Fibroblast of villous mesenchyme (primary cell): Measurements from ENCODE around the gene MFSD8. TPM values are rescaled to one million over a fixed set of nuclear protein-coding genes. Genes with fewer than 3 reads are reported as not detected.
"Not testable (repeated sequence)": the region's sequence is repeated elsewhere in the genome, so short reads cannot be mapped to it uniquely, and the experiment has no call there.

Experiments used
- DNase-seq: peaks from one replicate; pipeline ENCODE4 v3.0.0-alpha.2; 2010; ENCODE audit warnings: low read depth
- H3K4me3 ChIP-seq: 2 replicates; pipeline ENCODE4 v1.5.1; 2011; ENCODE audit warnings: low read depth, mild to moderate bottlenecking, low read length
- total RNA-seq: library from RNA; depleted of rRNA; stranded (reverse); fragments of >200 nt; gene quantifications from 2 replicates; pipeline ENCODE4 v1.2.3, GENCODE V29; 2012
- TF ChIP-seq, protein P1 (sequence below): IDR thresholded peaks from 2 replicates; pipeline ENCODE4 v1.5.1; 2012; ENCODE audit warnings: low read depth, mild to moderate bottlenecking, low read length; ENCODE audit not compliant: insufficient read depth

MFSD8 gene, protein sequence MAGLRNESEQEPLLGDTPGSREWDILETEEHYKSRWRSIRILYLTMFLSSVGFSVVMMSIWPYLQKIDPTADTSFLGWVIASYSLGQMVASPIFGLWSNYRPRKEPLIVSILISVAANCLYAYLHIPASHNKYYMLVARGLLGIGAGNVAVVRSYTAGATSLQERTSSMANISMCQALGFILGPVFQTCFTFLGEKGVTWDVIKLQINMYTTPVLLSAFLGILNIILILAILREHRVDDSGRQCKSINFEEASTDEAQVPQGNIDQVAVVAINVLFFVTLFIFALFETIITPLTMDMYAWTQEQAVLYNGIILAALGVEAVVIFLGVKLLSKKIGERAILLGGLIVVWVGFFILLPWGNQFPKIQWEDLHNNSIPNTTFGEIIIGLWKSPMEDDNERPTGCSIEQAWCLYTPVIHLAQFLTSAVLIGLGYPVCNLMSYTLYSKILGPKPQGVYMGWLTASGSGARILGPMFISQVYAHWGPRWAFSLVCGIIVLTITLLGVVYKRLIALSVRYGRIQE
- 21.6 and 28.1 TPM in 2 replicates for total RNA-seq

DNA sequence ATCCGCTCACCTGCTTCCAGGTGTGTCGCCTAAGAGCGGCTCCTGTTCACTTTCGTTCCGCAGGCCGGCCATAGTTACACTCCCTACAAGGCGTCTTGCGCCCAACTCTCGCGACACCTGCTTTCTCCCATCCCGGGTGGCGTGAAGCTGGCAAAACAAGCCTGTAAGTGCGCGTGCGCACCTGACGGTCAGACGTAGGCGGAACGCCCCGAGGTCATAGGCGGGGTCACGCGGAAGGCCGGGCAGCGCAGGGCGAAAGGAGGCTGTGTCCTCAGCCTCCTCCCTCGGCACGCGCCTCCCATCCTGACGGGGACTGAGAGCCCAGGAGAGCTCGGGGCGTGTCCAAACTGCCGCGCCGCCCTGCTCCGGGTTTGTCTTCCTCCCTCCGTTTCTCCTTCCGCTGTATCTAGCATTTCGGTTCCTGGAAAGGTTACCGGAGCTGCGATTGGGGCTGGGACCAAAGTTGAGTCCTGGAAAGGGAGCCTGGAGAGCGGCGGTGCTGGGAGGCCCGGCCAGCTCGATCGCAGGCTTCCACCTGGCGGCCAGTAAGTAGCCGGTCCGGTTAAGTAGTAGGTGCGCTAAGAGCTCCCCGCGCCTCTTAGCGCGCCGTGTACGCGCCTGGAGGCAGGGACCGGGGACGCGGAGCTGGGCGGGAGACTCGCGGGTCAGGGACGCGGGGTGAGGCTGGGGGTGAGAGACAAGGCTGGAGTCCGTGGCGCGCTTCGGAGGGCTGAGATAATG is at the start of gene MFSD8, which contains the start of gene ABHD18:
Gene MFSD8, minus strand, starts transcription at position 112 of the 741 bp plus-strand sequence. Its CDS starts 40 bp downstream, at position 72.
Gene ABHD18, plus strand, starts transcription at position 345 of the 741 bp plus-strand sequence. CDS start 17,550 bp downstream, outside the sequence.
- peak; percentile 100 for DNase-seq
- H3K4me3 ChIP-seq: peak within 1 kb of the TSS; percentile 98
- TF ChIP-seq, protein P1, sequence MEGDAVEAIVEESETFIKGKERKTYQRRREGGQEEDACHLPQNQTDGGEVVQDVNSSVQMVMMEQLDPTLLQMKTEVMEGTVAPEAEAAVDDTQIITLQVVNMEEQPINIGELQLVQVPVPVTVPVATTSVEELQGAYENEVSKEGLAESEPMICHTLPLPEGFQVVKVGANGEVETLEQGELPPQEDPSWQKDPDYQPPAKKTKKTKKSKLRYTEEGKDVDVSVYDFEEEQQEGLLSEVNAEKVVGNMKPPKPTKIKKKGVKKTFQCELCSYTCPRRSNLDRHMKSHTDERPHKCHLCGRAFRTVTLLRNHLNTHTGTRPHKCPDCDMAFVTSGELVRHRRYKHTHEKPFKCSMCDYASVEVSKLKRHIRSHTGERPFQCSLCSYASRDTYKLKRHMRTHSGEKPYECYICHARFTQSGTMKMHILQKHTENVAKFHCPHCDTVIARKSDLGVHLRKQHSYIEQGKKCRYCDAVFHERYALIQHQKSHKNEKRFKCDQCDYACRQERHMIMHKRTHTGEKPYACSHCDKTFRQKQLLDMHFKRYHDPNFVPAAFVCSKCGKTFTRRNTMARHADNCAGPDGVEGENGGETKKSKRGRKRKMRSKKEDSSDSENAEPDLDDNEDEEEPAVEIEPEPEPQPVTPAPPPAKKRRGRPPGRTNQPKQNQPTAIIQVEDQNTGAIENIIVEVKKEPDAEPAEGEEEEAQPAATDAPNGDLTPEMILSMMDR: peak; percentile 55

DNA sequence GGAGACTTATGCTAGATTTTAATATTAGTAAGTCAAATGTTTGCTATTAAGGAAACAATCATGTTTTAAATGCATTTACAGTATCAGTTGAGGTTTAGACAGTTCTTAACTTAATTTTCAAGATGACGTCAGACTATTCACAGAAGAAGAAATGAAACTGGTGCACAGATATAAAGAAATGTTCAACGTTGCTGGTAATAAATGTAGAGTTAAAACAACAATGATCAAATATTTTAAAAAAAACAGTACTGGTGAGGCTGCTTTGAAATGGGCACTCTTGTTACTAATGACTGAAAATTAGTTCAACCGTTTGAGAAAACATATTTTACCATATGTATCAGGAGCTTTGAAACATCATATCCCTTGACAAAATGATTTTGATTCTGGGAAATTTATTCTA is 44.5 kb upstream of the MFSD8 start:
- H3K4me3 ChIP-seq: no peak overlapping the region
- TF ChIP-seq, protein P1: no peak
- no peak for DNase-seq

DNA sequence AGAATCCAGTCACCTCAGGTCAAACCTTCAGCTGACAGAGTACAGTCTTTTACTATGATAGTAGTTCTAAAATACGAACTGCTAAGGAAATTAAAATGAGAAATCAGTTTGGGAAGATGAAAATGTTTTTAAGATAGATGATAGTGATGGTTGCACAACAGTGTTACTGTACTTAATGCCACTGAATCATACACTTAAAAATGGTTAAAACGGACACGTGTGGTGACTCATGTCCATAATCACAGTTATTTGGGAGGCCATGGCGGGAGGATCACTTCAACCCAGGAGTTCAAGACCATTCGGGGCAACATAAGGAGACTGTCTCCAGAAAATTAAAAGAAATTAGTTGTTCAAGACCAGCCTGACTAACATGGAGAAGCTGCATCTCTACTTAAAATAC is 41.6 kb upstream of the MFSD8 start:
- peak; percentile 56 for DNase-seq
- TF ChIP-seq, protein P1: no peak
- H3K4me3 ChIP-seq: no peak overlapping the region

DNA sequence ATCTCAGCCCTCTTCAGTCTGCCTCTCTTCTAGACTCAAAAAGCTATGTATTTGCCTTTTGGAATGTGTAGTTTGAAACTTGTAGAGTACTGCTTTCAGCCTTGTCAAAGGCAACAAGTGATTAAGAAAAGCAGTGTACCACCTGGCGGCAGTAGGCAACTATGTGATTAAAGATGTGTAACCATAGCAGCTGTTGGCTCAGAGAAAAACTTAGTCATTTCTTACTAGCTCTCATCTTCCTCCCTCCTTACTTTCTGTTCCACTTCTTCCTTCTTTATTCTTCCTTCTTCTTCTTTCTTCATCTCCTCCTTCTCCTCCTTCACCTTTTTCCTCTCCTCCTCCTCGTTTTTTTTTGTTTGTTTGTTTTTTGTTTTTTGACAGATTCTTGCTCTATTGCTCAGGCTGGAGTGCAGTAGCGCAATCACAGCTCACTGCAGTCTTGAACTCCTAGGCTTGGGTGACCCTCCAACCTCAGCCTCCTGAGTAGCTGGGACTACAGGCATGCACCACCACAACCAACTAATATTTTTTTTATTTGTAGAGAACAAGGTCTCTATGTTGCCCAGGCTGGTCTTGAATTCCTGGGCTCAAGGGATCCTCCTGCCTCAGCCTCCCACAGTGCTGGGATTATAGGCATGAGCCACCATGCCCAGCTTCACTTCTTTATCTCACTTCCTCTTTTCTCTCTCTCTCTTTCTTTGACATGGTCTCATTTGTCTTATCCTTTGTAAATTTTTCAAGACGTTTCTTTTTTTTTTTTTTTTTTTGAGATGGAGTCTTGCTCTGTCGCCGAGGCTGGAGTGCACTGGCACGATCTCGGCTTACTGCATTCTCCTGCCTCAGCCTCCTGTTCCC is 32.8 kb upstream of the MFSD8 start:
- TF ChIP-seq, protein P1: peak; percentile 23
- H3K4me3 ChIP-seq: no peak overlapping the region
- DNase-seq: peak; percentile 56

DNA sequence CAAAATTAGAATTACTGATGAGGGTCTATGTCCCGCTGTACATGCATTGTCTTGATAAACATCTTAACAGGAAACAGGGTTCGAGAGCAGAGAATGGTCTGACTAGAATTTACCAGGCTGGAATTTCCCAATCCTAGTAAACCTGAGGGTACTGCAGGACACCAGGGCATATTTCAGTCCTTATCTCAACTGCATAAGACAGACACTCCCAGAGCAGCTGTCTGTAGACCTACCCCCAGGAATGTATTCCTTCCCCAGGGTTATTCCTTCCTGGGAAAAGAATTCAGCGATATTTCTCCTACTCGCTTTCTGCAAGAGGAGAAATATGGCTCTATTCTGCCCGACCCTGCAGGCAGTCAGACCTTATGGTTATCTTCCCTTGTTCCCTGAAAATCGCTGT is 31.5 kb upstream of the MFSD8 start:
- not testable (repeated sequence) for DNase-seq, H3K4me3 ChIP-seq

DNA sequence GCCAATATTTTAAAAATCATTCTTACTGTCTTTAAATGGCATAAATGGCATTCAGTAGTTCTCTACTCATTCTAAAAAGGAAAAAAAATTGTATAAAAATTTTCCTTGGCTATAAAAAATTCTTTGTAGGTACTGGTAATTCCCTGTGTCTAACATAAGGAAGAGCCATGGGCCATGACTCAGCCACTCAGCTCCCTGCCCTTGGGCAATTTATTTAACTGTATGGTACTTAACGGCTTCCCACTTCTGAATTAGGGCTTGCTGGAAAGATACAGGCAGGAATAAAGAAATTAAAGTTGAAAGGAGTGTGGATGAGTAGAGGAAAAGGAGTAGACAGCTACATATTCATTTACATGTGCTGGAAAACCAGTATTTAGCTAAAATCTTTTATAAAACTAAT is 30.8 kb upstream of the MFSD8 start:
- no peak overlapping the region for H3K4me3 ChIP-seq
- TF ChIP-seq, protein P1: no peak
- DNase-seq: peak; percentile 45
